Colon (tissue), 2 donors: ENCODE measurements around the gene ANXA4.
"Not testable (repeated sequence)": the region's sequence is repeated elsewhere in the genome, so short reads cannot be mapped to it uniquely, and the experiment has no call there.

ENCODE experiments used
- FAIRE-seq: peaks from 2 replicates; lab custom pipeline; 2012; peaks lifted over from hg19 to GRCh38; lab: Jason Lieb, UNC
- donor health status: control.
- donor health status: control.

ANXA4 gene

DNA sequence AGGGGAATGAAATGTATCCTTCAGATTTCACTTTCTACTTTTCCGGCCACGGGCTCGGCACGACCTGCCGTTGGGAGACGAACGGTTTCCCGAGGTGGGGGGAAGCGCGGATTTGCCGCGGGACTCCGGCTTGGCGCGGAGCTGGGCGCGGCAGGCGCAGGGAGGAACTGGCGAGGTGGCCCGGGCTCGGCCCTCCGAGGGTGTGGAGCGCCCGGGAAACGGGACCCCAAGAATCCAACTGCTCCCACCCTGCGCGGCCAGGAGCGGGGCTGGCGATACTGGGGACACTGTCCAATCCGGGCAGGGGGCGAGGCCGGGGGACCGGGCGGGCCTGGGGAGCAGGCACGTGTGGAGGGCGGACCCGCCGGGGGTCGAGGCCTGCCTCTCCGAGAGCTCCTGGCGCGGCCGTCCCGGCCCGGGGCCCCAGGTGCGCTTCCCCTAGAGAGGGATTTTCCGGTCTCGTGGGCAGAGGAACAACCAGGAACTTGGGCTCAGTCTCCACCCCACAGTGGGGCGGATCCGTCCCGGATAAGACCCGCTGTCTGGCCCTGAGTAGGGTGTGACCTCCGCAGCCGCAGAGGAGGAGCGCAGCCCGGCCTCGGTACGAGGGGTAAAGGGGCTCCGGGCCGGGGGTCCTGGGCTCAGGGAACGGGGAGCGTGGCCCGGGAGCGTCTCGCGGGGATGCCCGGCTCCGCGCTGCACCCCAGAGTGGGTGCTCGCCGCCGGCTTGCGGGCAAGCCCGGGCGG is at the start of gene ANXA4:
Gene ANXA4 (plus strand): TSS at position 560 of the 747 bp plus-strand sequence. CDS start 39,432 bp downstream, outside the sequence.
- FAIRE-seq: no peak

GRCh38 chr2:69692424-69692823 is 49.5 kb upstream of the ANXA4 start:
- FAIRE-seq: no peak

- no peak for FAIRE-seq
These were observed 48.7 kb upstream of the ANXA4 start for GRCh38 chr2:69693059-69693774.

DNA sequence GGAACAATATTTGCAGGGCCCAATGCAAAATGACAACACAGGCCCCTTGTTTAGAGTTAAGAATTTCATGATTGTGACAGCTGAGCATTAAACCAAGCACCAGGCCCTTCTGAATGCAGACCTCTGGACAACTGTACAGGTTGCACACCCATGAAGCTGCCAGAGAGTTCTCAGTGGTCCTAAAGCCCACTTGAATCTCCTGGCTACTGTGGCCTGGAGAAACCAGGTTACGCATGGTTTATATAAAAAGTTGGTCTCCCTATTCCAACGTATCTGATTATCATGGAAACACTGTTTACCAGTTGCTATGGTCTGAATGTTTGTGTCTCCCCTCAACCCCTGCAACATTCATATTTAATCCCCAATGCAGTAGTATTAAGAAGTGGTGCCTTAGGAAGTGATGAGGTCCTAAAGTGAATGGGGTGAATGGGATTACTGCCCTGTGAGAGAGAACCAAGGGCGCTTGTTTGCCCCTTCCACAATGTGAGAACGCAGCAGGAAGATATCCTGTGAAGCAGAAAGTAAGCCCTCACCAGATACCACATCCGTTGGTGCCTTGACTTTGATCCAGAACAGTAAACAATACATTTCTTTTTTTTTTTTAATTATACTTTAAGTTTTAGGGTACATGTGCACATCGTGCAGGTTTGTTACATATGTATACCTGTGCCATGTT is 48.0 kb upstream of the ANXA4 start:
- no peak for FAIRE-seq

GRCh38 chr2:69694894-69695849 is 46.8 kb upstream of the ANXA4 start:
- no peak for FAIRE-seq

DNA sequence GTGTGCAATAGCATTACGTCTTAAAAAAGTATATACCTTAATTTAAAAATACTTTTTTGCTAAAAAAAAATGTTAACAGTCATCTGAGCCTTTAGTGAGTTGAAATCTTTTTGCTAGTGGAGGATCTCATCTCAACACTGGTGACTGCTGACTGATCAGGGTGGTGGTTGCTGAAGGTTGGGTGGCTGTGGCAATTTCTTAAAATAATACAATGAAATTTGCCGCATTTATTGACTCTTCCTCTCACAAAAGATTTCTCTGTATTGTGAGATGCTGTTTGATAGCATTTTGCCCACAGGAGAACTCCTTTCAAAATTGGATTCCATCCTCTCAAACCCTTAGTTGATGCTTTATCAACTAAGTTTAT is 46.1 kb upstream of the ANXA4 start:
- FAIRE-seq: no peak

GRCh38 chr2:69700381-69700780 is 41.6 kb upstream of the ANXA4 start:
- no peak for FAIRE-seq

DNA sequence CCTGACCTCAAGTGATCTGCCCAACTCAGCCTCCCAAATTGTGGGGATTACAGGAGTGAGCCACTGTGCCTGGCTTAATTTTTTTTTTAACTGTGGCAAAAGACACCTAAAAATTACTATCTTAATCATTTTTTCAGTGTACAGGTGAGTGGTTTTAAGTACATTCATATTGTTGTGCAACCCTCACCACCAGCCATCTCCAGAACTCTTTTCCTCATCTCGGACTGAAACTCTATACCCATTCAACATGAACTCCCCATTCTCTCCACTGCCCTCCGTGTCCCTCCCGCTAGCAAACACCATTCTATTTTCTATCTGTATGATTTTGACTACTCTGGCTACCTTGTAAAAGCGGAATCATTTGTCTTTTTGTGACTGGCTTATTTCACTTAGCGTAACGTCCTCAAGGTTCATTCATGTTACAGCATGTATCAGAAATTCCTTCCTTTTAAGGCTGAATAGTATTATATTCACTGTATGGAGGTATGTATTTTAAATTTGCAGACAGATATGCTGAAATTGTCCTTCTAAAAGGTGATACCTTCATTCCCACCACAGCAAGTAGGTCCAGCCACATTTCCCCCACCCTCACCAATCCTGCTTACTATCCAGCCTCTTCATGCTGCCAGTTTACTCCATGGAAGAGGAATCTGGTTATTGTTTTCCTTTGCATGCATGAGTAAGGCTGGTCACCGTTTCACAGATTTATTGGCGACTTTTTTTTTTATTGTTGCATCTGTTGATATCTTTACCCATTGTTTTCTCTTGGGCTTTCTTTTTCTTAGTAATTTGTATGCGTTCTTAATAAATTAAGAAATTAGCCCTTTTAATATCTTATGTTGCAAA is 40.6 kb upstream of the ANXA4 start:
- FAIRE-seq: no peak

DNA sequence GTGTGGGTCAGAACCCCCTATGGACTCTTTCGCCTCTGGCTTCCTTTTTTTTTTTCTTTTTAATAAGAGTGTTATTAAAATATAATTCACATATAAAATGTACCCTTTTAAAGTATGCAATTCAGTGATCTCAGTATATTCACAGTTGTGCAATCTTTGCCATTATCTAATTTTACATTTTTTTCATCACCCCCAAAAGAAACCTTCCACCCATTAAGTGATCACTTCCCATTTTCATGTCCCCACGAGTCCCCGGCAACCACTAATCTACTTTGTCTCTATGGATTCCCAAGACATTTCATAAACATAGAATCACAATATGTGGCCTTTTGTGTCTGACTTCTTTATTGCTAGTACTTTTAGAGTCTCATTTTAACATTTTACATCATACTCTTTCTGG is 38.7 kb upstream of the ANXA4 start:
- no peak for FAIRE-seq

DNA sequence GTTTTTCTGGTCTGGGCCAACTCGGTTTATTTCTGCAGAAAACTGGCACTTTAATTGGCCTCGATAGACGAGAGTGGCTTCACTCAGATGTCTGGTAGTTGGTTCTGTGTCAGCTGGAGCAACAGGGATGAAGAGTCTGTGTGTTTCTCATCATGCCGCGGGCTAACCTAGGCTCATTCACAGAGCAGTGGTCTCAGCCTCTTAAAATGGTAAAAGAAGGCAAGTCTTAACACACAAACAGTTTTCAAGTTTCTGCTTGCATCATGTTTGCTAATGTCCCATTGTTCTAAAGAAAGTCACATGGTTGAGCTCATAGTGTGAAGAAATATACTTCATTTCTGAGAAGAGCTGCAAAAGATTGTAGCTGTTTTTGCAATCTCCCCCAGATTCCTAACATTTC is 37.5 kb upstream of the ANXA4 start:
- FAIRE-seq: no peak

- no peak for FAIRE-seq
These were observed 32.6 kb upstream of the ANXA4 start for GRCh38 chr2:69709290-69709689.

DNA sequence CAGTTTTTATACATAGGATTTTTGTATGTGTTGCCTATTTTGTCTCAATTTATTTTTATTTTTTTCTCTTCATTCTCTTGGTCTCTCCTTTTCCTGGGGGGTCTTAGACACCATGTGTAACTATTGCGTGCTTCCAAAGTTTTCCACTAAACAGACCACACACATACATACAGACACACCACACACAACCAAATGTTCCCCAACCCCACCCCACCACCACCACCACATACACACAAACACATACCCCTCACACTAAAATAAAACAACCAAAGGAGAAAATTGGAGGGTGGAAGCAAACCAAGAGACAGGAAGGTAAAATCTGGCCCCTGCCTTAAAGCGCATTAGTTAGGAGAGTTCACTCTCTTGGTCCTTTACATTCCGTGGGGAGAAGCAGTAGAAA is 30.0 kb upstream of the ANXA4 start:
- no peak for FAIRE-seq

DNA sequence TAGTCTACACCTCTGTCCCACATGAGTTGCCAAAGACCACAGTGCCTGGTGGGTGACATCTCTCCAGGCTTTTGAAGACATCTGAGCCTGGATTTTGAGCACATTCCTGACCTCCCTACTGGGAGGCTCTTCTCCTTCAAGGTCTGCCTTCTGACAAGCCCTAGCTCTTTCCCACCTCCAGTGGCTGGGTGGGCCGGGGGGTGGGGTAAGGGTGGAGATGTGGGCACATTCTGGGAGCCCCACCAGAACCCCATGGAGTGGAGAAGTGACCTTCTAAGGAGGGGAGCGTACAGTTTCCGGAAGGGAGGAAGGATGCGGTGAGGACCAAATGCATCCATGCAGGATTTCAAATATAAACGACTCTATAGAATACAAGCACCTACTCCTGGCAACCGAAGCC is 27.9 kb upstream of the ANXA4 start:
- FAIRE-seq: no peak

- FAIRE-seq: not testable (repeated sequence)
These were observed 27.3 kb upstream of the ANXA4 start for GRCh38 chr2:69714539-69715220.

GRCh38 chr2:69715964-69716363 is 26.0 kb upstream of the ANXA4 start:
- no peak for FAIRE-seq

GRCh38 chr2:69716555-69717120 is 25.3 kb upstream of the ANXA4 start:
- FAIRE-seq: no peak

DNA sequence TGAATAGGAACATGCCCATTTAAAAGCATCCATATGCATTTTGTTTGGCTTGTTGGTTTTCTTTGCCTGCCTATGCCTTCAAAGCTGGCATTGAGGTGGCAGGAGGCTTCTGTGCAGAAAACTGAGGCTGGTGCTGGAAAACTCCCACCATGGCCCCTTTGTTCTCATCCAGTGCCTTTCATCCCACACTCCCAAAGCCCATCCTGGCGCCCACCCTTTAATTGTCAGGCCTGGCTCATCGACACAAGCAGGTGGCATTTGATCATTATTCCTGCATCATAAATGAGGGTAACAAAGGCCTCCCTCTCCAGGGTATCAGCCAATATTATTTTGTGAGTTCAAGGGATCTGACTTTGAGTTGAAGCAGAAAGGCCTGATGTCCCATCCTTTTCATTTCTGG is 24.7 kb upstream of the ANXA4 start:
- FAIRE-seq: no peak

DNA sequence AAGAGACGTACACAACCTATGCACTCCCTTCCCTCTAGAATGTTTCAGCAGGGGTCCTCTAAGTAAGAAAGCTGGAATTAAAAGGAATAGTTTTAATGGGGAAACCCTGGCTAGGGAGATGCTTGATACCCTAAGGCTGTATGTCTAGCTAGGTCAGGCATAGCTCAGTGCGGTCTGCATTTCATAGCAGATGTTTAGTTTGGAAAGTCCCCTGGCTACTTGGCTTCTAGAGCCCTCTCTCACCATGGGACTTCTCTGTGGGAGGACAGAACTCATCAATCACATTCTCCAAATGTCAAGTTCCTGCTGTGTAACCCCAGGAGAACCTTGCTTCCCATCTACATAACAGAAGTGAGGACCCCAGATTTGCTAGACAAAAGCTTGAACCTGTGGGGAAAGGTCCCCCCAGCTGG is 24.1 kb upstream of the ANXA4 start:
- FAIRE-seq: no peak

DNA sequence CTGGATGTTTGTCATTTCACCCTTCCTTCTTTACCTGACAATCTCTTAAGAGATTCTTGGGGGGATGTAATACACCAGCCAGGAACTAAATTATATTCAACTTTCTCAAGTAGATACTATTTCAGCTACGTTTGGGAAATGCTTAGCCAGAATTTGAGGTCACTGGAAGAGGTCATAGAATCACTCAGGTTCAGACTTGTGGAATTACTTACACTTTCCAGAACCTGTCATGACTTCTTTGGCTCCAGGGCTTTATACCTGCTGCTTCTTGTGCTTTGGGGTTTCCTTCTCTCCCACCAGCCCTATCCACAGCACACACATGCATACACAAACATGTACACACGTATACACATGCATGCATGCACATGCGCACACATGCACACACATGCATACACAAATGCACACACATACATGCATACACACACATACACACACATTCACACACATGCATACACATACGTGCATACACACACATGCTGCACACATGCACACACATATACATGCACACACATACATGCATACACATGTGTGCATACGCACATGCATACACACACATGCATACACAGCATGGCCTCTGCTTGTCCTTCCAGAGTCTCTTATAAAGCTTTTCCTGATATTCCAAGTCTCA is 23.5 kb upstream of the ANXA4 start:
- FAIRE-seq: no peak

GRCh38 chr2:69720404-69720803 is 21.5 kb upstream of the ANXA4 start:
- no peak for FAIRE-seq
